Mucosa of rectum (tissue), 2 donors: ENCODE measurements around the gene GCAT.

Experiments used
- H3K27ac ChIP-seq, 2 donors: one replicate each; pipeline ENCODE4 v1.7.0; 2013; ENCODE audit warnings: inconsistent platforms in 2 of 2, low read depth in 2 of 2, low read length in 2 of 2
- H3K27me3 ChIP-seq, 2 donors: one replicate each; pipeline ENCODE4 v1.7.0; 2013; ENCODE audit warnings: low read length in 2 of 2; ENCODE audit not compliant: control insufficient read depth in 2 of 2, insufficient read depth in 2 of 2
- H3K36me3 ChIP-seq, 2 donors: one replicate each; pipeline ENCODE4 v1.7.0; 2013; ENCODE audit warnings: low read length in 2 of 2; ENCODE audit not compliant: control insufficient read depth in 2 of 2, insufficient read depth in 2 of 2
- H3K4me1 ChIP-seq, 2 donors: one replicate each; pipeline ENCODE4 v1.7.0; 2013; ENCODE audit warnings: low read length in 2 of 2, mild to moderate bottlenecking in 1 of 2; ENCODE audit not compliant: control insufficient read depth in 2 of 2, insufficient read depth in 2 of 2
- H3K4me3 ChIP-seq, 2 donors: one replicate each; pipeline ENCODE4 v1.7.0; 2013; ENCODE audit warnings: low read length in 2 of 2
- H3K9ac ChIP-seq, 2 donors: one replicate each; pipeline ENCODE4 v1.7.0; 2013; ENCODE audit warnings: low read length in 2 of 2, low read depth in 1 of 2, mild to moderate bottlenecking in 1 of 2
- H3K9me3 ChIP-seq, 2 donors: one replicate each; pipeline ENCODE4 v1.7.0; 2013; ENCODE audit warnings: low read length in 2 of 2; ENCODE audit not compliant: control insufficient read depth in 2 of 2
- donor health status: healthy.
- donor health status: Normal muscosa, but diverticular disease.

GCAT gene

DNA sequence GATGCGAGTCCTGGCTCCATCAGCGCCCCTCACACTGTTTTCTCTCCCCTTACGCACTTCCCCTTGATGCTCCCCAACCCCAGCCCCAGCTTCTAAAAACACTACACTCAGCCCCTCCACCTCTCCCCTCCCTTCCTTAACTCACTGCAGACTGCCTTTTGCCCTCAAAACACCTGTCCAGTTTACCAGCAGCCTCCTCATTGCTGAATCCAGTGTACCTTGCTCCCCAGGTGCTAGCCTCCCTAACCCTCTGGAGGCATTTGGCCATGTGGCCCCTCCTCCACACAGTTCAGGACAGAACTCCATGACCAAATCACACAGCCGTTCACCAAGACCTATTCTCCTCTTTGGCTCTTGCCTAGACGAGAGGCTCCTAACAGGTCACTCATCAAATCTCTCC, 12.6 kb downstream of the GCAT start:
- Histone ChIP-seq H3K9me3 (no peaks in the 10 kb centered on the region), H3K27me3 (peaks cover 4 to 6% of the 10 kb centered on the region in 2 donors), H3K9ac (no peak overlapping the region)

DNA sequence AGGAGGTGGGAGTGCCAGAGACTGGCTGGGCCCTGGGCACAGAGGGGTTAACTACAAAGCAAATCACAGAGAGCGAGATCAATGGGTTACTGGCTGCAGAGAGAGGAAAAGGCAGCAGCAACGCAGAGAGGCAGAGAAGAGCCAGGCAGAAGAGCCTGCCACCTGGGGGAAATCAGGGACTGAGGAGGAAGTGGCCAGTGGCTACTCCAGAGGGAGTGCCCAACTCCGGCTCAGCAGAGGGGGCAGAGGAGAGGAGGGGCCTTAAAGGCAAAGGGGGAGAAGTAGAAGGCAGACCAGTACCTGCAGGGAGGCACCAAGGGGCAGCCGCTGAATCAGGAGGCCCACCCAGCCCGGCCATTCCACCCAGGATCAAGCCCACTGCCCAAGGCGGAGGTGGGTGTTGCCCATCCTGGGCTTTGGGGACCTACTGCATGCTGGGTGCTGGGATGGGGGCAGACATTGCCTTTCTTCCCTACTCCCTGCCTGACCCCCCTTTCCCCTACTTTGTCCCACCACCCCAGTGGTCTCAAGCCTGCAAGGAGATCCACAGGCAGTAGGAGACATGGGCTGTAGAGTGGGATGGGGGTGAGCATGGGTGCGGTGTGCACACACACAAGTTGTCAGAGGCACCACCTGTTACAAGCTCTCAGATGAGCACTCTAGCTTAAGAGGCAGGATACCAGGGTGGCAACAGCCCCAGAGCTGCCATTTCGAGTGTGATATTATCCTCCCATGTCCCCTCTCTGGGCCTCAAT, 14.5 kb downstream of the GCAT start:
- Histone ChIP-seq H3K36me3 (no peaks in the 10 kb centered on the region), H3K9ac (no peak overlapping the region), H3K4me1 (peaks cover 15 to 17% of the 10 kb centered on the region in 2 donors), H3K9me3 (no peaks in the 10 kb centered on the region), H3K27me3 (peaks cover 4 to 6% of the 10 kb centered on the region in 2 donors), H3K4me3 (no peak overlapping the region), H3K27ac (no peak overlapping the region)

More for the DNA sequence above, 12.6 kb downstream of the GCAT start:
- Histone ChIP-seq H3K36me3 (no peaks in the 10 kb centered on the region), H3K27ac (no peak overlapping the region), H3K4me3 (no peak overlapping the region), H3K4me1 (peaks cover 15 to 17% of the 10 kb centered on the region in 2 donors)

DNA sequence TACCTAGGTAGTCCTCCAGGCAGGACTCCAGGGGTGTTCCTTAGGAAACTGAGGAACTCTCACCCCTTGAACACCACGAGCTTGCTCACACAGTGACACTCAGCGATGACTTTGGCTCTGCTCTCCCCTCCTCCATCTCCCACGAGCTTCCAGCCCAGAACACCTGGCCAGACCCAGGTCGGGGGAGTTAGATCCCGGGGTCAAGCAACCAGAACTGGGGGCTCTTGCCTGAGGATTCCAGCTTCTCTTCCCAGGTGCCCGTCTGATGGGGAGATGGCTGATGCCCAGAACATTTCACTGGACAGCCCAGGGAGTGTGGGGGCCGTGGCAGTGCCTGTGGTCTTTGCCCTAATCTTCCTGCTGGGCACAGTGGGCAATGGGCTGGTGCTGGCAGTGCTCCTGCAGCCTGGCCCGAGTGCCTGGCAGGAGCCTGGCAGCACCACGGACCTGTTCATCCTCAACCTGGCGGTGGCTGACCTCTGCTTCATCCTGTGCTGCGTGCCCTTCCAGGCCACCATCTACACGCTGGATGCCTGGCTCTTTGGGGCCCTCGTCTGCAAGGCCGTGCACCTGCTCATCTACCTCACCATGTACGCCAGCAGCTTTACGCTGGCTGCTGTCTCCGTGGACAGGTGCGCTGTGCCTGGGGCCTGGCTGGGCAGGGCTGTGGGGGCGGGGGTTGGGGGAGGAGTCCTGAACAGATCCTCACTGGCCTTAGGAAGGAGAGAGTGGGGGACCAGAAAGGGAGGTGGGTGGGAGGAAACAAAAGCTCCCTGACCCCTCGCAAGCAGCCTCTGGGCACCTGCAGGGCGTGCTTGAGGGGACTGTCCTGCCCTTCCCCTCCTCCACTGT, 15.6 kb downstream of the GCAT start, which contains the start of gene GALR3:
TSS of gene GALR3 (plus strand) at position 249 of the 852 bp plus-strand sequence. CDS start at position 274, 25 bp downstream.
- Histone ChIP-seq H3K9ac (no peak within 1 kb of the TSS), H3K9me3 (no peaks in the 10 kb centered on the region), H3K4me1 (peaks cover 8 to 10% of the 10 kb centered on the region in 2 donors), H3K27me3 (peaks cover 4 to 6% of the 10 kb centered on the region in 2 donors), H3K27ac (no peak within 1 kb of the TSS), H3K4me3 (peak within 1 kb of the TSS in 1 of 2 donors; percentile 35), H3K36me3 (peaks cover 0 to 2% of the 10 kb centered on the region in 2 donors)

DNA sequence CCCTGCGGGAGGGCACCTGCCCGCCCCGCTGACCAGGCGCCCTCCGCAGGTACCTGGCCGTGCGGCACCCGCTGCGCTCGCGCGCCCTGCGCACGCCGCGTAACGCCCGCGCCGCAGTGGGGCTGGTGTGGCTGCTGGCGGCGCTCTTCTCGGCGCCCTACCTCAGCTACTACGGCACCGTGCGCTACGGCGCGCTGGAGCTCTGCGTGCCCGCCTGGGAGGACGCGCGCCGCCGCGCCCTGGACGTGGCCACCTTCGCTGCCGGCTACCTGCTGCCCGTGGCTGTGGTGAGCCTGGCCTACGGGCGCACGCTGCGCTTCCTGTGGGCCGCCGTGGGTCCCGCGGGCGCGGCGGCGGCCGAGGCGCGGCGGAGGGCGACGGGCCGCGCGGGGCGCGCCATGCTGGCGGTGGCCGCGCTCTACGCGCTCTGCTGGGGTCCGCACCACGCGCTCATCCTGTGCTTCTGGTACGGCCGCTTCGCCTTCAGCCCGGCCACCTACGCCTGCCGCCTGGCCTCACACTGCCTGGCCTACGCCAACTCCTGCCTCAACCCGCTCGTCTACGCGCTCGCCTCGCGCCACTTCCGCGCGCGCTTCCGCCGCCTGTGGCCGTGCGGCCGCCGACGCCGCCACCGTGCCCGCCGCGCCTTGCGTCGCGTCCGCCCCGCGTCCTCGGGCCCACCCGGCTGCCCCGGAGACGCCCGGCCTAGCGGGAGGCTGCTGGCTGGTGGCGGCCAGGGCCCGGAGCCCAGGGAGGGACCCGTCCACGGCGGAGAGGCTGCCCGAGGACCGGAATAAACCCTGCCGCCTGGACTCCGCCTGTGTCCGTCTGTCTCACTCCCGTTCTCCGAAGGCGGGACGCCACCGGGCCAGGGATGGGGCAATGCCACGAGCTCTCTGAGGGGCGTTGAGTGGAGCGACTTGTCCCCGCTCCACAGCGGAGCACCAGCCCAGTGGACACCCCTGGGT, 17.2 kb downstream of the GCAT start:
- H3K27ac ChIP-seq, result no peak overlapping the region

DNA sequence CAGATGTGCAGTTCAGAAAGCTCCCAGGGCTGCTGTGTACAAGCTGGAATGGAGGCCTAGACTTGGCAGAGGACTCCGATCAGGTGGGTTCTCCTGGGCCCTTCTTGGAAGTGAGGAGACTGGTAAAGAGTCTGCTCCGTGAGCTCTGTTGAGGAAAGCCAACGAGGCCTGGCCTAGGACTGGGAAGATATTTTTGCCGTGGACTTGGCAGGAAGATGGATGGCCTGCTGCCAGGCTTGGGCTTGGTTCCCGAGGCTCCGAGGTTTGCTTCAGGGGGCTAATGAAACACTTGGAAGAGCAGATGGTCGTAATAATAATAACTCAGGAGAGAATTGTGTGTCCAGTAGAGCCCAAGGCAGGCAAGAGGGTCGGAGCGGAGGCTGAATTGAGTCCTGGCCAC, 19.3 kb downstream of the GCAT start:
- Histone ChIP-seq H3K4me1 (peaks cover 2 to 3% of the 10 kb centered on the region in 2 donors), H3K9me3 (no peaks in the 10 kb centered on the region), H3K27ac (no peak overlapping the region), H3K4me3 (no peak overlapping the region), H3K36me3 (peaks cover 23 to 25% of the 10 kb centered on the region in 2 donors), H3K9ac (no peak overlapping the region), H3K27me3 (peaks cover 3 to 4% of the 10 kb centered on the region in 2 donors)

More for the DNA sequence above, 17.2 kb downstream of the GCAT start:
- peaks cover 4 to 6% of the 10 kb centered on the region in 2 donors for H3K27me3 ChIP-seq
- H3K36me3 ChIP-seq, result peaks cover 2 to 10% of the 10 kb centered on the region in 2 donors
- H3K9me3 ChIP-seq, result no peaks in the 10 kb centered on the region
- peak overlapping the region in 1 of 2 donors; percentile 1 for H3K9ac ChIP-seq
- peak overlapping the region; percentile 35 to 37 for H3K4me3 ChIP-seq
- peaks cover 2 to 3% of the 10 kb centered on the region in 2 donors for H3K4me1 ChIP-seq

DNA sequence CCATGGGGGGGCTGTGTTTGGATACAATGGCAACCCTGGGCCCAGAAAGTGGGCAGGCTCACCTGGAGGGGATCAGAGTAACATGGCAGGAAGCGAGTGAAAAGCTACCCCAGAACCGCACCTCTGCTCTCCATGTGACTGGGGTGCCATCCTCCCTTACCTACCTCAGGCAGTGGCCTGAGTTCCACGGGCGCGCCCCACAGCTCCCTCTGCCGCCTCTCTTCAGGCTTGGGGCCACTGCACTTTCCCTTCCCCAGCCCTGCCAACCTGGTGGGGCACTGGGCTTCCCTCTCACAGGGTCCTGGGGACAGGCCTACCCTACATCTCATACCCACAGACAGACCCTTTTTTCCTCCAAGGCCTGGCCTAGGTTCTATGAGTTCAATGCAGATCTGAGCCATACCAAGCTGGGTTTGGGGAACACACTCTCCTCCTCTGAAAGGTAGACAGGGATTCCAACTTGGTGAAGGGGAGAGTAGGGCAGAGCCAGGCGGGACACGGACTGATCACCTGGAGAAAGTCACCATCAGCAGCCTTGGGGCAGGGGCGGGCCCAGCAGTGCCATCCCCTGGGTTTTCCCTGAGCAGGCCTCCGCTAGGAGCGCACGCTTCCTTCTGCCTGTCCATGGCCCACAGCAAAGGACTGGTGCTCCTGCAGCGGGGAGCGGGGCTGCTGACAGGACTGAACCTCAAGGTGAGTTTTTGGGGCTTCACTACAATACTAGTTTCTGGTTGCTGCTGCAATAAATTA, 22.5 kb downstream of the GCAT start:
- peaks cover 45 to 48% of the 10 kb centered on the region in 2 donors for H3K36me3 ChIP-seq
- H3K9ac ChIP-seq, result no peak overlapping the region
- H3K27me3 ChIP-seq, result no peaks in the 10 kb centered on the region
- no peaks in the 10 kb centered on the region for H3K4me1 ChIP-seq
- H3K4me3 ChIP-seq, result no peak overlapping the region
- H3K27ac ChIP-seq, result no peak overlapping the region
- no peaks in the 10 kb centered on the region for H3K9me3 ChIP-seq

DNA sequence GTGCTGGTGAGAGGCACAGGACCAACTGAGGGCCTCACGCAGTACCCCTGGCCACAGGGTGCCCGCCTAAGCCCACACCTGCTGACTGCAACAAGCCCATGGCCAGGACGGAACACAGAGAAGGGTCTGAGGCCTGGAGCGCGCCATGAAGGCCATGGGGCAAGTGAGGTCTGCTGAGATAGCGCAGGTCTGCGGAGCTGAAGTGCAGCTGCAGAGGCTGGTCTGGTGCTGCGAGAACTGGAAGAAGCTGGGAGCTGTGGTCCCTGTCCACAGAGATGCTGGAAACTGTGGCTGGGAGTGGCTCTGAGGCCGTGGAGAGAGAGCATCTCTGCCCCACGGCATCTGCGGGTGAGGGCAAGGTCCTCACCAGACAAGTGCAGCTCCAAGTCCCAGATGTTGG, 23.7 kb downstream of the GCAT start:
- Histone ChIP-seq H3K27me3 (no peaks in the 10 kb centered on the region), H3K4me1 (no peaks in the 10 kb centered on the region), H3K9ac (no peak overlapping the region), H3K36me3 (peaks cover 45 to 52% of the 10 kb centered on the region in 2 donors), H3K4me3 (no peak overlapping the region), H3K27ac (no peak overlapping the region), H3K9me3 (no peaks in the 10 kb centered on the region)

DNA sequence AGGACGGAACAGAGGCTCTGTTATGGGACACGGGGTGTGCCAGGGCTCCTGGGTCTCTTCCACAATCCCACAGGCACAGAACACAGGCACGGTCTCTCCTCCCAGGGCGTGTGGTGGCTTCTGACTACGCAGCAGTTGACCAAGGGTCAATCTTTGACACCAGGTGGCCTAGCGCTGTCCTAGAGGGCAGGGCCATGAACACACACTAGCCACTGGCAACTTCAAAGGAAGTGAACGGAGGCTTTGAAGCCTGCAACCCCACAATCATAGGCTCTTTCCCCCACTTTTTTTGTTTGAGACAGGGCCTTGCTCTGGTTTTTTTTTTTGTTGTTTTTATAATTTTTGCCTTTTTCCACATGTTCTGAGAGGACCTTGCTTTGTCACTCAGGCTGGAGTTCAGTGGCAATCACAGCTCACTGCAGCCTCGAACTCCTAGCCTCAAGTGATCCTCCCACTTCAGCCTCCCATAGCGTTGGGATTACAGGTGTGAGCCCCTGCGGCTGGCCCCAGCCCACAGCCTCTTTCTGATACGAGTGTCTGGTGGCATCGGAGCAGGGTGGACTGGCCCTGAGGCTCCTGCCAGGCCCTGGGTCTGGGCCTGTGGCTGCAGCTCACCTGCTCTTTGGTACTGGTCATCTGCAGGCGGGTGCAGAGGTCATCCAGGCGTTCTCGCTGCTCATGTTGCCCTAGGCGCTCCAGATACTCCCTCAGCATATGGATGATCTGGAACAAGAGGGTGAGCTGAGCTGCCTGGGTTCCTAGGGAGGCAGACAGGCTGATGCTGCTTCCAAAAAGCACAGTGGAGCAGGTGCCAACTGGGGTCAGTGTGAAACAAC, 24.5 kb downstream of the GCAT start:
- no peak overlapping the region for H3K9ac ChIP-seq
- H3K36me3 ChIP-seq, result peaks cover 49 to 56% of the 10 kb centered on the region in 2 donors
- H3K9me3 ChIP-seq, result no peaks in the 10 kb centered on the region
- no peaks in the 10 kb centered on the region for H3K27me3 ChIP-seq
- no peak overlapping the region for H3K27ac ChIP-seq
- no peak overlapping the region for H3K4me3 ChIP-seq
- H3K4me1 ChIP-seq, result no peaks in the 10 kb centered on the region
